CD4-positive, alpha-beta memory T cell (primary cell): ENCODE results near the gene ANKRD10. TPM values are rescaled to one million over a fixed set of nuclear protein-coding genes. Genes with fewer than 3 reads are reported as not detected.

Experiments used
- CTCF ChIA-PET: fragments of 350-600 bp; sonication (Branson Sonifier 250); formaldehyde crosslinking; loops from one replicate; lab custom pipeline; 2021; ENCODE audit warnings: inconsistent platforms; ENCODE audit not compliant: partially characterized antibody; lab: Charles Lee
- POLR2A ChIA-PET: fragments of 350-600 bp; sonication (Branson Sonifier 250); formaldehyde crosslinking; loops from one replicate; lab custom pipeline; 2021; ENCODE audit not compliant: partially characterized antibody; lab: Charles Lee
- DNase-seq, 5 donors: peaks; one replicate each; pipeline versions ENCODE4 v3.0.0 to v3.0.0-alpha.2; 2020 to 2022; ENCODE audit warnings: mixed read lengths in 1 of 5
- H3K27ac ChIP-seq: one replicate; pipeline ENCODE4 v1.7.0; 2013; ENCODE audit warnings: low read depth, low read length
- H3K27me3 ChIP-seq: 2 replicates; pipeline ENCODE4 v1.7.0; 2013; ENCODE audit warnings: mild to moderate bottlenecking, low read length, moderate library complexity; ENCODE audit not compliant: insufficient read depth
- H3K36me3 ChIP-seq: 2 replicates; pipeline ENCODE4 v1.7.0; 2013; ENCODE audit warnings: mild to moderate bottlenecking, low read length, moderate library complexity; ENCODE audit not compliant: insufficient read depth
- H3K4me1 ChIP-seq: 2 replicates; pipeline ENCODE4 v1.7.0; 2013; ENCODE audit warnings: mild to moderate bottlenecking, low read length, moderate library complexity; ENCODE audit not compliant: insufficient read depth
- H3K4me3 ChIP-seq, 2 donors: one replicate each; pipeline ENCODE4 v1.7.0; 2013; ENCODE audit warnings: low read length in 2 of 2, mild to moderate bottlenecking in 1 of 2
- H3K9me3 ChIP-seq, 2 donors: one replicate each; pipeline ENCODE4 v1.7.0; 2013; ENCODE audit warnings: low read length in 2 of 2, control low read depth in 1 of 2; ENCODE audit not compliant: control insufficient read depth in 1 of 2
- H3K27ac Mint-ChIP-seq, 7 donors: one replicate each; pipeline ENCODE4 v1.8.0; 2020 to 2021; ENCODE audit warnings: mixed read lengths in 7 of 7, mild to moderate bottlenecking in 6 of 7, inconsistent platforms in 3 of 7, moderate library complexity in 3 of 7
- H3K27me3 Mint-ChIP-seq, 2 donors: one replicate each; pipeline ENCODE4 v1.8.0; 2020 to 2021; ENCODE audit warnings: mixed read lengths in 2 of 2
- H3K36me3 Mint-ChIP-seq, 2 donors: one replicate each; pipeline ENCODE4 v1.8.0; 2020 to 2021; ENCODE audit warnings: mixed read lengths in 2 of 2, inconsistent platforms in 1 of 2, mild to moderate bottlenecking in 1 of 2
- H3K4me1 Mint-ChIP-seq, 4 donors: one replicate each; pipeline ENCODE4 v1.8.0; 2020 to 2021; ENCODE audit warnings: mixed read lengths in 4 of 4, mild to moderate bottlenecking in 1 of 4
- H3K4me3 Mint-ChIP-seq, 8 donors: one replicate each; pipeline ENCODE4 v1.8.0; 2020 to 2021; ENCODE audit warnings: mixed read lengths in 8 of 8, mild to moderate bottlenecking in 7 of 8, moderate library complexity in 6 of 8, inconsistent platforms in 3 of 8
- H3K9me3 Mint-ChIP-seq, 8 donors: one replicate each; pipeline ENCODE4 v1.8.0; 2020 to 2021; ENCODE audit warnings: mixed read lengths in 8 of 8, mild to moderate bottlenecking in 5 of 8, inconsistent platforms in 3 of 8, moderate library complexity in 1 of 8
- intact Hi-C: fragments of 100-400 bp; cut with micrococcal nuclease; formaldehyde crosslinking; loops from one replicate; pipeline ENCODE4 v1.15.1; 2023
- polyA plus RNA-seq, 2 donors: library from polyadenylated mRNA; unstranded; fragments of 300-500 nt; fragmentation: Illumina TruSeq; gene quantifications; one replicate each; pipeline ENCODE4 v1.2.3, GENCODE V29; 2021
- total RNA-seq, 2 experiments: library from RNA; stranded (reverse); gene quantifications; one replicate each; pipeline ENCODE4 v1.2.3, GENCODE V29; 2021

Gene ANKRD10
- total and polyA plus RNA-seq, 4 experiments from 2014 or later, result 53.0 to 140 (median 95.3) TPM

GRCh38 chr13:110944968-110945927 lies 30.4 kb upstream of the ANKRD10 start:
- POLR2A ChIA-PET, result interaction anchor here (0.5 kb wide), 1 partner anchor 230 kb away, joined by 3 read pairs; no protein-coding TSS in a partner anchor
- Mint-ChIP-seq H3K27ac (no peak overlapping the region), H3K36me3 (no peaks in the 10 kb centered on the region), H3K4me1 (no peaks in the 10 kb centered on the region), H3K4me3 (peak overlapping the region in 2 of 8 donors; percentile 7 to 56), H3K27me3 (no peaks in the 10 kb centered on the region), H3K9me3 (peaks cover 0 to 1% (median 0%) of the 10 kb centered on the region in 8 donors)
- Histone ChIP-seq H3K36me3 (no peaks in the 10 kb centered on the region), H3K9me3 (no peaks in the 10 kb centered on the region), H3K27ac (no peak overlapping the region), H3K4me1 (no peaks in the 10 kb centered on the region), H3K4me3 (no peak overlapping the region), H3K27me3 (no peaks in the 10 kb centered on the region)
- no peak for DNase-seq
- intact Hi-C loops, result no loop called here
- CTCF ChIA-PET, result no interaction called here

- H3K4me1 ChIP-seq, result no peaks in the 10 kb centered on the region
- peak in 2 of 5 donors; percentile 4 to 5 for DNase-seq
- Mint-ChIP-seq H3K36me3 (no peaks in the 10 kb centered on the region), H3K4me1 (no peaks in the 10 kb centered on the region), H3K9me3 (no peaks in the 10 kb centered on the region), H3K4me3 (no peak overlapping the region), H3K27ac (no peak overlapping the region), H3K27me3 (no peaks in the 10 kb centered on the region)
- no peak overlapping the region for H3K4me3 ChIP-seq
- H3K9me3 ChIP-seq, result no peaks in the 10 kb centered on the region
- no peaks in the 10 kb centered on the region for H3K36me3 ChIP-seq
- H3K27me3 ChIP-seq, result no peaks in the 10 kb centered on the region
- intact Hi-C loops, result no loop called here
- H3K27ac ChIP-seq, result no peak overlapping the region
- ChIA-PET POLR2A (interaction anchor here (0.5 kb wide), 1 partner anchor 229 kb away, joined by 3 read pairs; no protein-coding TSS in a partner anchor), CTCF (no interaction called here)
Observed at GRCh38 chr13:110944121-110944967, 29.5 kb upstream of the ANKRD10 start.

GRCh38 chr13:110942248-110942981 lies 27.5 kb upstream of the ANKRD10 start:
- H3K36me3 ChIP-seq, result no peaks in the 10 kb centered on the region

GRCh38 chr13:110938662-110939421 lies 24.0 kb upstream of the ANKRD10 start:
- no peak overlapping the region for H3K4me3 Mint-ChIP-seq
- no peaks in the 10 kb centered on the region for H3K36me3 ChIP-seq
- H3K4me3 ChIP-seq, result no peak overlapping the region
- H3K27ac Mint-ChIP-seq, result no peak overlapping the region
- no peaks in the 10 kb centered on the region for H3K27me3 ChIP-seq
- intact Hi-C loops, result no loop called here
- peaks cover 0 to 6% of the 10 kb centered on the region in 2 donors for H3K9me3 ChIP-seq
- CTCF ChIA-PET, result no interaction called here
- DNase-seq, result no peak
- no peak overlapping the region for H3K27ac ChIP-seq
- POLR2A ChIA-PET, result no interaction called here
- H3K36me3 Mint-ChIP-seq, result peaks cover 2 to 6% of the 10 kb centered on the region in 2 donors
- no peaks in the 10 kb centered on the region for H3K4me1 Mint-ChIP-seq
- no peaks in the 10 kb centered on the region for H3K4me1 ChIP-seq
- peaks cover 0 to 4% of the 10 kb centered on the region in 2 donors for H3K27me3 Mint-ChIP-seq
- H3K9me3 Mint-ChIP-seq, result peaks cover 2 to 16% (median 13%) of the 10 kb centered on the region in 8 donors

More at GRCh38 chr13:110942248-110942981, 27.5 kb upstream of the ANKRD10 start:
- no peaks in the 10 kb centered on the region for H3K4me1 ChIP-seq
- Mint-ChIP-seq H3K36me3 (no peaks in the 10 kb centered on the region), H3K9me3 (no peaks in the 10 kb centered on the region), H3K4me3 (no peak overlapping the region), H3K27me3 (peaks cover 0 to 1% of the 10 kb centered on the region in 2 donors), H3K4me1 (no peaks in the 10 kb centered on the region), H3K27ac (no peak overlapping the region)
- intact Hi-C loops, result no loop called here
- DNase-seq, result no peak
- no peaks in the 10 kb centered on the region for H3K9me3 ChIP-seq
- H3K27ac ChIP-seq, result no peak overlapping the region
- no peak overlapping the region for H3K4me3 ChIP-seq
- CTCF ChIA-PET, result no interaction called here
- POLR2A ChIA-PET, result no interaction called here
- no peaks in the 10 kb centered on the region for H3K27me3 ChIP-seq

GRCh38 chr13:110937511-110938285 lies 22.8 kb upstream of the ANKRD10 start:
- Histone ChIP-seq H3K4me1 (no peaks in the 10 kb centered on the region), H3K36me3 (no peaks in the 10 kb centered on the region), H3K27ac (no peak overlapping the region), H3K4me3 (no peak overlapping the region), H3K9me3 (peaks cover 0 to 16% of the 10 kb centered on the region in 2 donors), H3K27me3 (no peaks in the 10 kb centered on the region)
- intact Hi-C loops, result no loop called here
- ChIA-PET CTCF (no interaction called here), POLR2A (no interaction called here)
- Mint-ChIP-seq H3K36me3 (peaks cover 2 to 8% of the 10 kb centered on the region in 2 donors), H3K9me3 (peaks cover 2 to 27% (median 24%) of the 10 kb centered on the region in 8 donors), H3K4me3 (no peak overlapping the region), H3K27me3 (peaks cover 2 to 6% of the 10 kb centered on the region in 2 donors), H3K4me1 (no peaks in the 10 kb centered on the region), H3K27ac (no peak overlapping the region)
- DNase-seq, result no peak

- peaks cover 5 to 12% of the 10 kb centered on the region in 2 donors for H3K36me3 Mint-ChIP-seq
- H3K4me3 Mint-ChIP-seq, result no peak overlapping the region
- DNase-seq, result no peak
- H3K9me3 ChIP-seq, result peaks cover 0 to 16% of the 10 kb centered on the region in 2 donors
- intact Hi-C loops, result no loop called here
- no peak overlapping the region for H3K4me3 ChIP-seq
- POLR2A ChIA-PET, result no interaction called here
- no peaks in the 10 kb centered on the region for H3K4me1 ChIP-seq
- peaks cover 7 to 12% of the 10 kb centered on the region in 2 donors for H3K27me3 Mint-ChIP-seq
- H3K9me3 Mint-ChIP-seq, result peaks cover 5 to 37% (median 30%) of the 10 kb centered on the region in 8 donors
- no peak overlapping the region for H3K27ac ChIP-seq
- no peaks in the 10 kb centered on the region for H3K27me3 ChIP-seq
- no peaks in the 10 kb centered on the region for H3K4me1 Mint-ChIP-seq
- no peak overlapping the region for H3K27ac Mint-ChIP-seq
- CTCF ChIA-PET, result no interaction called here
- H3K36me3 ChIP-seq, result no peaks in the 10 kb centered on the region
Observed at GRCh38 chr13:110936519-110936918, 21.6 kb upstream of the ANKRD10 start.
